ENCODE results near the gene ADAMTS13.

The ADAMTS13 gene

GRCh38 chr9:133454943-133455673 lies 32.9 kb downstream of the ADAMTS13 start:
- DNase-seq (ENCODE audit: low read depth), result no peak

GRCh38 chr9:133455936-133456335 lies 33.8 kb downstream of the ADAMTS13 start:
- DNase-seq (ENCODE audit: low read depth), result no peak

GRCh38 chr9:133456409-133456808 lies 34.2 kb downstream of the ADAMTS13 start:
- DNase-seq (ENCODE audit: low read depth), result no peak

GRCh38 chr9:133457233-133457632 lies 35.1 kb downstream of the ADAMTS13 start:
- DNase-seq (ENCODE audit: low read depth), result no peak

- DNase-seq (ENCODE audit: low read depth), result no peak
These were observed 35.6 kb downstream of the ADAMTS13 start for GRCh38 chr9:133457748-133458147.

GRCh38 chr9:133458643-133459312 lies 36.6 kb downstream of the ADAMTS13 start:
- no peak for DNase-seq (ENCODE audit: low read depth)

GRCh38 chr9:133459476-133460404 lies 37.6 kb downstream of the ADAMTS13 start, which contains the start of gene CACFD1:
TSS of gene CACFD1 (plus strand) at chr9:133459978. CDS start at chr9:133460067, 89 bp downstream.
- DNase-seq (ENCODE audit: low read depth), result peak; percentile 87

GRCh38 chr9:133460405-133461175 lies 38.4 kb downstream of the ADAMTS13 start:
- no peak for DNase-seq (ENCODE audit: low read depth)

GRCh38 chr9:133461975-133462374 lies 39.8 kb downstream of the ADAMTS13 start:
- no peak for DNase-seq (ENCODE audit: low read depth)

GRCh38 chr9:133463234-133463863 lies 41.2 kb downstream of the ADAMTS13 start:
- no peak for DNase-seq (ENCODE audit: low read depth)

- no peak for DNase-seq (ENCODE audit: low read depth)
These were observed 41.9 kb downstream of the ADAMTS13 start for GRCh38 chr9:133463864-133464615.

GRCh38 chr9:133464638-133465037 lies 42.5 kb downstream of the ADAMTS13 start:
- DNase-seq (ENCODE audit: low read depth), result no peak

GRCh38 chr9:133465984-133466383 lies 43.8 kb downstream of the ADAMTS13 start:
- DNase-seq (ENCODE audit: low read depth), result no peak

GRCh38 chr9:133467101-133467500 lies 44.9 kb downstream of the ADAMTS13 start:
- DNase-seq (ENCODE audit: low read depth), result no peak

- no peak for DNase-seq (ENCODE audit: low read depth)
These were observed 46.2 kb downstream of the ADAMTS13 start for GRCh38 chr9:133468374-133468773.

GRCh38 chr9:133468777-133469421 lies 46.7 kb downstream of the ADAMTS13 start:
- DNase-seq (ENCODE audit: low read depth), result no peak

GRCh38 chr9:133470427-133470924 lies 48.3 kb downstream of the ADAMTS13 start:
- no peak for DNase-seq (ENCODE audit: low read depth)

GRCh38 chr9:133470988-133471387 lies 48.8 kb downstream of the ADAMTS13 start:
- no peak for DNase-seq (ENCODE audit: low read depth)

GRCh38 chr9:133471551-133472276 lies 49.5 kb downstream of the ADAMTS13 start:
- no peak for DNase-seq (ENCODE audit: low read depth)

All from stimulated activated CD8-positive, alpha-beta memory T cell treated with anti-CD3 and anti-CD28 coated beads, Interleukin-7, amount 100 ng/mL, for 24 hours (primary cell).